Ecto neural progenitor cell (in vitro differentiated cells): ENCODE data around the gene CORO1C.
"Not testable (repeated sequence)": the region's sequence is repeated elsewhere in the genome, so short reads cannot be mapped to it uniquely, and the experiment has no call there.

Experiments
- DNase-seq: peaks from one replicate; pipeline ENCODE4 v3.0.0-alpha.2; 2018; ENCODE audit warnings: low spot score

The CORO1C gene

GRCh38 chr12:108731105-108731865 is at the start of gene CORO1C:
CORO1C (minus strand) TSS chr12:108731518; CDS start chr12:108701318, 30,200 bp downstream.
- peak; percentile 100 for DNase-seq

- no peak for DNase-seq
Observed at GRCh38 chr12:108779998-108780688, 48.8 kb upstream of the CORO1C start.

DNA sequence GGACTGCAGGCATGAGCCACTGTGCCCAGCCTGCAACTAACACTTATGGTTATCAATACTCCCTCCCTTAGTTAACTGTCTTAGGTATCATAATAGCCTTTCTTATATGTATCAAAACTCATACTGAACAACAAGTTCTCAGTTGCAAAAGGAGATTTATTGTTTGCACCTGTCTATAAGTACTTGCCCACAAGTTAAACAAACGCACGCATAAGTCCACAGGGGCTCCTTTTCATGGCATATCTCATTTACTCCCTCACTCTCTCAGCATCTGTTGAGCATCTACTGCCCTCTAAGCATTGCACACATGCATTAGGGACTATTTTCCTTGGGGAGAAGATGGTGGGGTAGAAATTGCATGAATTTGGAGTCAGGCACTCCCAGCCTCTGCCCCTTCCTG is 46.7 kb upstream of the CORO1C start:
- DNase-seq: no peak

DNA sequence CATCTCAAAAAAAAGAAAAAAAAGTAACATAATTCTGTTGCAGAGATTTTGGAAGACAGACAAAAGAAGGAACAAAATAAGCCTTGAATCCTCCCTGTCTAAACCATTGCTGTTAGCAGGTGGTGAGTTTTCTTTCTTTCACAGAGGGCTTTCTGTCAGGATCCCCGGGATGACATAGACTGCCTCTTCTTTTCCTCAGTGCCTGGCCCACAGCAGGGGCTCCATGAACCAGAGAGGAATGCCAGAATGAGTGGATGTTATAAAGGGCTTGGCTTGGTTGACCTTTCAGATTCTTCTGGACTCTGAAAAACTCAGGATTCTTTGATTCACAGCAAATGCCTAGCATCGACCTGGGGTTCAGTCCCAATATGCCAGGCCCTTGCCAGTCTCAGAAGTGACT is 45.8 kb upstream of the CORO1C start:
- DNase-seq: peak; percentile 70

GRCh38 chr12:108773798-108774788 is 42.8 kb upstream of the CORO1C start:
- DNase-seq: peak; percentile 79

DNA sequence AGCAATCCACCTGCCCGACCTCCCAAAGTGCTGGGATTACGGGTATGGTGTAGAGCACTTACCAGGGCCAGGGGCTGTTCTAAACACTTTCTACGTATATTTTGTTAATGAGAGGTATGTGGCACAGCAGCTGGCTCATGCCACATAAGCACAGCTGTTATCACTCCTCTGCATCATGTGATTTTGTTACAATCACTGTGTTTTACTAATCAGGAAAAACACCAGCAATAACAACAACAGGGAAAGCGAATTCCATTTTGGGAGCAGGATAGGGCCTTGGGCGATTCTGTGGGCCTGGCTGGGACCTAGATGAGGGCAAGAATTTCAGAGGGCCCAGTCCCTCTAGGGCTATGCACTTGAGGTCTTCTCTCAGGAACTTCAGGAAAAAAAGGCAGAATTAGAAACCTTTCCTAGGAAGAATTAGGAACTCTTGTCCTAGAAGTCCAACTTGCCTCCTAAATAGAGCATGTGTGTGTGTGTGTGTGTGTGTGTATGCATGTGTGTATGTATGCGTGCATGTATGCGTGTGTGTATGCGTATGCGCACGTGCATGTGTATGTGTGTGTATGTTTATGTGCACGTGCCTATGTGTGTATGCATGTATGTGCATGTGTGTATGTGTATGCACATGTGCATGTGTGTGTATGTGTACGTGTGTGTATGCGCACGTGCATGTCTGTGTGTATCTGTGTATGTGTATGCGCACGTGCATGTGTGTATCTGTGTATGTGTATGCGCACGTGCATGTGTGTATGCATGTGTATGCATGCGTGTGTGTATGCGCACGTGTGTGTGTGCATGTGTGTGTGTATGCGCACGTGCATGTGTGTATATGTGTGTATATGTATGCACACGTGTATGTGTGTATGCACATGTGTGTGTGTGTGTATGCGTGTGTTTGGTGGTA is 41.8 kb upstream of the CORO1C start:
- DNase-seq: no peak

DNA sequence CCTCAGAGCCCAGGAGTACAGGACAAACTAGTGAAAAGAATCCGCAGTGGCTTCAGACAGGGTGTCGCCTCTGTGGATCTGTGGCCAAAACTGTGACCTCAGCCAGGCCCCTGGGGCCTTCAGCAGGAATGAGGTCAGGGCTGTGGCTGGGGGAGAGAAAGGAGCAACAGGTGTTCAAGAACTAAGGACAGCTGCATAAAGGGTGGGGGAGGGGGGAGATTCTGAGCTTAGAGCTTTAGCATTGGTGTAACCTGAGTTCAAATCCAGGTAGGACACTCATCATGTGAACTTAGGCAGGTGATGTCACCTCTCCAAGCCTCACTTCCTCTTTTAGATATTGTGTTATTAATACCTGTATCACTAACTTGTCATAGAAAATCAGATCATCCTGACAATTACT is 40.9 kb upstream of the CORO1C start:
- DNase-seq: no peak

DNA sequence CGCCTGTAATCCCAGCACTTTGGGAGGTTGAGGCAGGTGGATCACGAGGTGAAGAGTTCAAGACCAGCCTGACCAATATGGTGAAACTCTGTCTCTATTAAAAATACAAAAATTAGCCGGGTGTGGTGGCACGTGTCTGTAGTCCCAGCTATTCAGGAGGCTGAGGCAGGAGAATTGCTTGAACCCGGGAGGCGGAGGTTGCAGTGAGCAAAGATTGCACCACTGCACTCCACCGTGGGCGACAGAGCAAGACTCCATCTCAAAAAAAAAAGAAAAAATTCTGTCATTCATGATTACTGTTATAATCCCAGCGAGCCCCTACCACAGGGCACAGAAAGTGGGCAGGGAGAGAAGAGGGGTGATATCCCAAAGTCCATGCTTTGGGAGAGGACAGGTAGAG is 40.5 kb upstream of the CORO1C start:
- DNase-seq: not testable (repeated sequence)

- DNase-seq: no peak
Observed at GRCh38 chr12:108770963-108771362, 39.6 kb upstream of the CORO1C start.

DNA sequence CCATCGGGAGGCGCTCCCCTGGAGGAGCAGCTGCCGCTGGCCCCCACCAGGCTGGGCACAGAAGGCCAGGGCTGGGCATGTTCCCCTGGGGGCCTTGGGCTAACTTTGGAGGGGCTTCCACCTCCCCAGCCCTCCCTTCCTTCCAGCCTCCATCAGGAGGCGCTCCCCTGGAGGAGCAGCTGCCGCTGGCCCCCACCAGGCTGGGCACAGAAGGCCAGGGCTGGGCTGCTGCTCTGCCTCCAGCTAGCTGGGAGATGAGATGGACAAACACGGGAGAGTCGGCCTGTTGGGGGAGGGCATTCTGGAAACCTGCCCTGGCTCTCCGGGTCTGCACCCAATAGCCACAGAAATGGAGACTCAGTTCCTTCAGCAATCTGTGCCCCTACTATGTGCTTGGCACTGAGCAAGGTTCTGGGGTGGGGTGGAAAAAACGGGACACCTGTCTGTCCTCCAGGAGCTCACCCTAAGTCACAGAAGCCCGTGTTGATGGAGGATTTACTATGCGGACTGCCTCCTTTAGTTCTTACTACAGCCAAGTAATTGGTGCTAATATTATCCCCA is 39.0 kb upstream of the CORO1C start:
- no peak for DNase-seq

GRCh38 chr12:108768591-108769500 is 37.5 kb upstream of the CORO1C start:
- DNase-seq: peak; percentile 73

DNA sequence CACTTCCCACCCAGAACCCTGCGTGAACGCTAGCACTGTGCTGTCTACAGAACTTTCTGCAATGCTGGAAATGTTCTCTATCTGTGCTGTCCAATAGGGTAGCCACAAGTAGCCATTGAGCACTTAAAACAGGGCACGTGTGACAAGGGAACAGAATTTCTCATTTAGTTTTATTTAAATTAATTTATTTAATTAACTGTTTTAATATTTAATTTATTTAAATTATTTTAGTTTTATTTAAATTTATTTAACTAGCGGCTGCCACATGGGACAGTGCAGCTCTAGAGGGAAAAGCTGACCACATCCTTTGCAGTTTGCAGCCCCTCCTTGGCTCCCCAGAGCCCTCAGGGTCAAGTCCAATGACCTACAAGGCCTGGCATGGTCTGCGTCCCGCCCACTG is 35.0 kb upstream of the CORO1C start:
- no peak for DNase-seq

- DNase-seq: no peak
Observed at GRCh38 chr12:108765289-108765764, 34.0 kb upstream of the CORO1C start.

GRCh38 chr12:108764540-108765288 is 33.4 kb upstream of the CORO1C start:
- DNase-seq: no peak

- DNase-seq: no peak
Observed at GRCh38 chr12:108761226-108761625, 29.9 kb upstream of the CORO1C start.

GRCh38 chr12:108759924-108760323 is 28.6 kb upstream of the CORO1C start:
- no peak for DNase-seq

DNA sequence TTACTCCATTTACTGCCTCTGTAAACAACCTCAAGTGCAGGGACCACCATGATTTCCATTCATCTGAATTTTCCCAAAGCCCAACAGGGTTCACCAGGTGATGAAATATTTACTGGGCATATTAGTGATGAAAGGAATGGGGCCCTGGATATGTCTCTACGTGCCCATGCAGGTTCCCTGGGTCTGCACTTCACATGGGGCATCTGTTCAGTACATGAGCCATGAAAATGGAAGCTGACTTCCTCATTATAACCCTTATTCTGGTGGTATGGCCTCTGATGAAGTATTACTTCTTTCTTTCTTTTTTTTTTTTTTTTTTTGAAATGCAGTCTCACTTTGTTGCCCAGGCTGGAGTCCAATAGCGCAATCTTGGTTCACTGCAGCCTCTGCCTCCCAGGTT is 26.5 kb upstream of the CORO1C start:
- DNase-seq: no peak

DNA sequence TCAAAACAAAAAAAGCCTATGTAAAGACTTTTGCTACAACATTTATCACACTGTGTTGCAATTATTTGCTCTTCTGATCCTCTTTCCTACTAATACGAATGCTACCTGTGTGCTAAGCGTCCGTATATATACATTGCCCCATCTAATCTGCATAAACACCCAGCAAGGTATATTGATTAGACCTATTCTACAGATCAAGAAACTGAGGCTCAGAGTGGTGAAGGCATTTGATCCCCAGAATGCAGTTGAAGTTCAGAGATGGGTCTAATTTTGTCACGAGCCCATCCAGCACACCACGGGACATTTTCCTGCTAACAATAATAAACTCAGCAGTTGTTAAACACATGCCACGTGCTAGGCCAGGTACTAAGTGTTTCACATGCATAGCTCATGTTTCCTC is 25.1 kb upstream of the CORO1C start:
- no peak for DNase-seq

- no peak for DNase-seq
Observed at GRCh38 chr12:108755481-108755880, 24.2 kb upstream of the CORO1C start.
